ENCODE data around the gene SUN5.

DNA sequence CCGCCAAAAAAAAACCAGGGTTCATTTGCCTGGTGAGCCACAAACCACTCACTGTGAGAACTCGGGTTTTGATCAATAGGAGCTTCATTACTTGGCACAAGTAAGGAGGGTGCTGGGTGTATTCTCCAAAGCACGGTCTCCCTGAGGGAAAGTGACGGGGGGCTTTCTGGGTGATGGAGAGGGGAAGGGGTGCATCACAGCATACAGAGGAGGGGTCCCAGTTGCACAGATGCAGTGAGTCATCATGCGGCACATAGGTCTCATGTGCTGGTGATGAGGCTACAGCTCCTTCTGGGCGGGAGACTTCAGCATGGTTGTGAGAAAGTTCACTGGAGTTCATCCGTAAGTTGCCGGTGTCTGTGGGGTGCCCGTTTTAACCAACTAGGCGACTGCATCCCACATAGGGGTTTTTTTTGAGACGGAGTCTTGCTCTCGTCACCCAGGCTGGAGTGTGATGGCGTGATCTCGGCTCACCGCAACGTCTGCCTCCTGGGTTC is 36.2 kb downstream of the SUN5 start:
- TF ChIP-seq GATA2 (IDR thresholded peaks at IDR 0.05; ENCODE audit: low read depth, low read length) (no peak), GATA3 (IDR thresholded peaks at IDR 0.05; ENCODE audit: low read depth, low read length) (no peak)

Data from SH-SY5Y (cell line).